Stimulated activated naive B cell treated with anti-CD40 and anti-IgM and Interleukin-4, amounts not matched to agents 10 μg/mL and 1 μg/mL and 100 μg/mL, for 72 hours (primary cell): ENCODE results near the gene ROBO2.

ENCODE experiments used
- ATAC-seq, 2 donors: fragments of 150-1000 bp; cut with Tn5 transposase; replicated peaks; 2 replicates each; pipeline ENCODE4 v1.10.0; 2021; ENCODE audit warnings: moderate library complexity in 1 of 2
- DNase-seq: peaks from one replicate; pipeline ENCODE4 v3.0.0; 2021
- H3K27ac Mint-ChIP-seq: one replicate; pipeline ENCODE4 v1.8.0; 2022; ENCODE audit warnings: mild to moderate bottlenecking, mixed read lengths
- H3K27me3 Mint-ChIP-seq, 2 donors: one replicate each; pipeline ENCODE4 v1.8.0; 2022; ENCODE audit warnings: mixed read lengths in 2 of 2
- H3K36me3 Mint-ChIP-seq, 2 donors: one replicate each; pipeline ENCODE4 v1.8.0; 2022; ENCODE audit warnings: mixed read lengths in 2 of 2, mild to moderate bottlenecking in 1 of 2
- H3K4me1 Mint-ChIP-seq, 2 donors: one replicate each; pipeline ENCODE4 v1.8.0; 2022; ENCODE audit warnings: mixed read lengths in 2 of 2, mild to moderate bottlenecking in 1 of 2
- H3K4me3 Mint-ChIP-seq, 2 donors: one replicate each; pipeline ENCODE4 v1.8.0; 2022; ENCODE audit warnings: mild to moderate bottlenecking in 2 of 2, mixed read lengths in 2 of 2, moderate library complexity in 1 of 2
- H3K9me3 Mint-ChIP-seq, 2 donors: one replicate each; pipeline ENCODE4 v1.8.0; 2022; ENCODE audit warnings: mixed read lengths in 2 of 2, mild to moderate bottlenecking in 1 of 2

Gene ROBO2

DNA sequence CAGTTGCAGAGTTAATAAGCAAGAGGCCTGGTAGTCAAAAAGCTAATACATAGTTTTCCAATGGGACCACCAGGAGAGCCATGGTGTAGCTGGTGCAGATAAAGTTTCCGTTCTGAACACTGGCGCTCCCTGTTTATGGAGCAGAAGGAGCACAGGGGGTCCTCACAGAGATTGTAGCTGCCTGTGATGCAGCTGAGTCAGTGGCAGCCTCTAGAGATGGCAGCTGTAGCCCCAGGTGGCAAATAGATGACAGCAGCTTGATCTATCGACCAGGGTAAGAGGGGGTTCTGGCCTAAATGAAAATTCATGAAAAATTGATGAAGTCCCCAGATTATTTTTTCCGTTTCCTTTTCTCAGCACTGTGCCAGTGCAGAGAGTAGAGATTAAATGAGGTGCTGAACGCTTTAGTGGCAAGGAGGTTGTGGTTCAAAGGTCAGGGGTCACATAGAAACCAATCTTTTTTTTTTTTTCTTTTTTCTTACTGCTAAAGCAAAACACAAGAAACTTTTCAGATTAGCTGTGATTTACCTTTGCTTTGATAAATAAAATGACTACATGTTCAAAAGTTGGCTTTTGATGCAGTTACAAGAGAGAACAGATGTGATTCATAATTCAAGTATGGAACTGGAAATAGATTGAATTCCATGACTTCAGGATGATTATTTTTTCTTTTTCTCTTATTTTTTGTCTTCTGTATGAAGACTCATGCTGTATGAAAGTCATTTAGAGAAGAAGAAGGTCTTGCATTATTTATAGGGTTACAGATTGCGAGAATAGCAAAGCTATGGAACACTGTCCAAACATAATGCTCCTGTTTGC lies 63.3 kb downstream of the ROBO2 start:
- H3K9me3 Mint-ChIP-seq, result peaks cover 3 to 4% of the 10 kb centered on the region in 2 donors

DNA sequence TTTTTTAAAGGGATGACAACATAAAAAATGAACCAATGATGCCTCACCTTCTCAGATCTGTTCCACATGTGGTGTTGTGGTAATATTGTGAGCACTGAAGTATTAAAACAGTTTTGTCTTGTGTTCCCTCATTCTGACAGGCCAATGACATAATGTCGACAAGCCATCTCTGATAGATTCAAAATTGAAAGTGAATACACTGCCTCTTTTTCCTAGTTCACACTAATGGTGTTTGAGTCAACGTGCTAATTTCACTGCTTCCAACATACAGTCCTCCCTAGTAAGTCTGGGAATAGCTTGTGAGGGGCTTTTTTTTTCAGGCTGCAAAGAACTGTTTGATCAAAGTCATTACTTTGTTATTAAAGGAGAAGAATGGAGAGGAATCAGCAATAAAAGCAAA lies 82.8 kb downstream of the ROBO2 start:
- Mint-ChIP-seq H3K9me3 (no peaks in the 10 kb centered on the region), H3K4me3 (no peak overlapping the region), H3K4me1 (no peaks in the 10 kb centered on the region), H3K27me3 (no peaks in the 10 kb centered on the region), H3K36me3 (no peaks in the 10 kb centered on the region), H3K27ac (no peak overlapping the region)
- no peak for DNase-seq
- no peak for ATAC-seq

More for the DNA sequence above, 63.3 kb downstream of the ROBO2 start:
- DNase-seq (no peak), ATAC-seq (no peak)
- Mint-ChIP-seq H3K27ac (no peak overlapping the region), H3K36me3 (no peaks in the 10 kb centered on the region), H3K4me3 (no peak overlapping the region), H3K4me1 (no peaks in the 10 kb centered on the region), H3K27me3 (no peaks in the 10 kb centered on the region)

DNA sequence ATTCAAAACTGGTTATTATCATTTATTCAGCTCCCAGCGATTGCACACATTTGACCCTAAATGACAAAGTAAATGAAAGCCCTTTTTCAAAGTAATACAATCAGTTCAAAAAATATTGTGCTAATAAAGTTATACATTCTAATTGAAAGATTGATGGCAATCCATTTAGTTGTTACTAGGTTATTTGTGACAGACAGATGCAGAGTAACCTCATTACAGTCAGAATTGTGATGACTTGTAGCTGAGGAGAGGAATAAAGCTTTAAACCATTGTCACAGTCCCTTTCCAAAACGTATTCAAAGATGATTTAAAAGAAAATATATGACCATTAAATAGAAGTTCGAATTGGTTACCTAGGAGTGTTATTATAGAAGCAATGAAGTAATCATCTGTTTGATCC lies 86.1 kb downstream of the ROBO2 start:
- Mint-ChIP-seq H3K9me3 (peaks cover 0 to 5% of the 10 kb centered on the region in 2 donors), H3K4me3 (no peak overlapping the region), H3K27me3 (no peaks in the 10 kb centered on the region), H3K4me1 (no peaks in the 10 kb centered on the region), H3K36me3 (no peaks in the 10 kb centered on the region), H3K27ac (no peak overlapping the region)
- DNase-seq, result no peak
- no peak for ATAC-seq

DNA sequence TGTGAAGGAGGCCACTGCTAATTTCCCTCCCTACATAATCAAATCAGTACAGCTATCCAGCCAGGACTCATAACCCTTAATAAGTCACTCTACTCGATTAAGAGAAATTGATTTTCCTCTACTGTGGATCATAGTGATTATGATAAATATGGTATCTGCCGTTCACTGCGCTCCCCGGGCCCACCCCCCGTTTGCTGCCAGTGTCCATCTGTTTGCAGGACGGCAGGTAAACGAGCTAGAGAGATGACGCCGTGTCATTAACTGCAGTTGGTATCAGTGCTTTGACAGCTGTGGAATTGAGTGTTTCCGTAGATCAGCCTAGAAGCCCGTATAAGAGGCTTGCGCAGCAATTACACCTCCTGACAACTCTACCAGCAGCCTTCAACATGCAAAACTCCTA lies 94.9 kb downstream of the ROBO2 start:
- no peak for DNase-seq
- Mint-ChIP-seq H3K27ac (no peak overlapping the region), H3K4me3 (no peak overlapping the region), H3K4me1 (no peaks in the 10 kb centered on the region), H3K9me3 (peaks cover 0 to 3% of the 10 kb centered on the region in 2 donors), H3K27me3 (no peaks in the 10 kb centered on the region), H3K36me3 (no peaks in the 10 kb centered on the region)
- ATAC-seq, result no peak

DNA sequence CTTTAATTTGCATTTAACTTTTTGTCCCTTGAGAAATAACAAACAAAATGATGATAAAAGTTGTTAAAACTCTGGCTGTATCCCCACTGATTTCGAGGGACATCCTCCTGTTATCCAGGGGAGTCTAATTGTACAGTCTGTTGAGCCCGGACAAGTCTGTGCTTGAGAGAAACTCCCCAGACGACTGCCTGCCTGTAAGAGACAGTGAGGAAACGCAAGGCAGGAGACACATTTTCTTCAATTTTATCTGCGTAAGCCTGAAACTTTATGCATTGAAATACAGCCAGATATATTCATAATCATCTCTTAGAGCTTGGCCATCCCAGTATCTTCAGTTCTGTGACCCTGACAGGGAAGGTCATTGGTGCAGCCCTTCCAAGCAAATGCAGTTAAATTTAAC lies 97.7 kb downstream of the ROBO2 start:
- H3K36me3 Mint-ChIP-seq, result no peaks in the 10 kb centered on the region
- no peak overlapping the region for H3K4me3 Mint-ChIP-seq
- no peak for ATAC-seq
- H3K9me3 Mint-ChIP-seq, result no peaks in the 10 kb centered on the region
- DNase-seq, result no peak
- H3K4me1 Mint-ChIP-seq, result no peaks in the 10 kb centered on the region
- no peaks in the 10 kb centered on the region for H3K27me3 Mint-ChIP-seq
- H3K27ac Mint-ChIP-seq, result no peak overlapping the region

DNA sequence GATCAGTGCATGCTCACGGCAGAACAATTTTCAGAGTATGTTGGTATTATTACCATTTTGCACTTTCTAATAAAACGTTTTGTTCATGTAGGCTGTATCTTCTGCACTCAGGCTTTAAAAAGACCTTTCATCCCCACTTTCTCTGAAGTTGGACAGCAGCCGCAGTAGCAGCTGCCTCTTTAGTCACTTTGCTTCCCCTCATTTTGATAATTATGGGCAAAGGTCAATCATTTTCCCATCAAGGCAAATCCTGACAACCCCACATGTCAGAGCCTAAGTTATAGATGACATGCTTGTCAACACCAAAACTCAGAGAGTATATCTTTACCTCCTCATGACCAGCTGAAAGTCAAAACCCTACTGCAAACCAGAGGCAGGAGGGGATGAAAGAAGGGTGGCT lies 99.7 kb downstream of the ROBO2 start:
- Mint-ChIP-seq H3K36me3 (no peaks in the 10 kb centered on the region), H3K27me3 (no peaks in the 10 kb centered on the region), H3K27ac (no peak overlapping the region), H3K9me3 (no peaks in the 10 kb centered on the region), H3K4me3 (no peak overlapping the region), H3K4me1 (no peaks in the 10 kb centered on the region)
- ATAC-seq (no peak), DNase-seq (no peak)

DNA sequence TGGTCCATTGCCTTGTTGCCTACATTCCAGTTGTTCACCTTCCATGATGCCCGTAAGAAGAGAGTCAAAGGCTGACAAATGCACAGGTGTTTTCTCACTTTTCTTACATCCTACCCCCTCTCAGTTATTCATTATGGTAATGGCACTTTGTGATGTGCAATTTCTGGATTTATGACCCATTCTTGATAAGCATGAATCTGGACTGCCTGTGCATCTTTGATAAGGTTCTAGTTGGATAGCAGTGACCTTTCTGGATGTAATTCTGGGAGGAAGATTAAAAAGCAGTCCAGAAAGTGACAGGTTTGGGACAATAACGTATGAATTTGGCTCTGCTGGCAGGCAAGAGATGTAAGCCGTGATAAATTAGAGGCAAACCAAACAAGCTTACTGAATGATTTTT lies 101.5 kb downstream of the ROBO2 start:
- Mint-ChIP-seq H3K4me3 (no peak overlapping the region), H3K36me3 (no peaks in the 10 kb centered on the region), H3K27ac (no peak overlapping the region), H3K9me3 (no peaks in the 10 kb centered on the region), H3K4me1 (no peaks in the 10 kb centered on the region), H3K27me3 (no peaks in the 10 kb centered on the region)
- DNase-seq (no peak), ATAC-seq (no peak)

DNA sequence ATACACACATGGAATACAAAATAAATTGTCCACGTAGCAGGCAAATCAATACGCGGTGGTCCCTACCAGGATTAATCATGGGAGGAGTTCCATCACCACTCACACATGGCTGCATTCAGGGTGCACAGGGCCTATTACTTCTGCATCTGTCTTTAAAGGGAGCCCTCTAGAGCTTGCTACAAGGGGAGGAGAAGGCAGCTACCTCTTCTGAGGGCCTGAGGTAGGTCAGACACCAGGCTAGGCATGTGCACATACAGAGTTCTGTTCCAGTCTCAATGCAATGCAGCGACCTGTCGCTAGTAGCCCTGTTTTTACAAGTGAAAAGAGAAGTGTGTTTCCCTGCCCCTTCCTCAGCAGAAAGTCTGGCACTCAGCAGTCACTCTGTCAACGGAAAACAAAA lies 102.7 kb downstream of the ROBO2 start:
- Mint-ChIP-seq H3K27me3 (no peaks in the 10 kb centered on the region), H3K4me1 (no peaks in the 10 kb centered on the region), H3K27ac (no peak overlapping the region), H3K36me3 (no peaks in the 10 kb centered on the region), H3K4me3 (no peak overlapping the region), H3K9me3 (no peaks in the 10 kb centered on the region)
- no peak for ATAC-seq
- DNase-seq, result no peak

DNA sequence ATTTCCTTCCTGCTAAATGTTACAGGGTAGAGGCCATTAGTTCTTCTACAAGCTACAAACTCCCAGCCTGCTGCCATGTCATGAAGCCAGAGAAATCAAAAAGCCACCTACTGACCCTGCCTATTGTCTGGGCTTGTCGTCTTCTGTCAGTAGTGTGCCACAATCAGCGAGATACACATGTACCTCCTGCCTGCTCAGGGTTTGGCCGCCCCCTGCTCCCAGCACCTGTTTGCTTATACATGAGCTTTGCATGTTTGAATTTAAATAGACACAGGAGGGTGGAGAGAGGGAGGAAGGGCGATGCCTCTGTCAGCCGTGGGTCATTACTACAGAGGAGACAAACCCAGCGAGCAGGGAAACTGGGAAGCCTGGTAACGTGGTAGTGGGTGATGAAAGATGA lies 106.1 kb downstream of the ROBO2 start:
- H3K9me3 Mint-ChIP-seq, result no peaks in the 10 kb centered on the region
- no peak overlapping the region for H3K27ac Mint-ChIP-seq
- DNase-seq, result no peak
- no peaks in the 10 kb centered on the region for H3K36me3 Mint-ChIP-seq
- no peak for ATAC-seq
- H3K4me3 Mint-ChIP-seq, result no peak overlapping the region
- no peaks in the 10 kb centered on the region for H3K4me1 Mint-ChIP-seq
- H3K27me3 Mint-ChIP-seq, result no peaks in the 10 kb centered on the region

DNA sequence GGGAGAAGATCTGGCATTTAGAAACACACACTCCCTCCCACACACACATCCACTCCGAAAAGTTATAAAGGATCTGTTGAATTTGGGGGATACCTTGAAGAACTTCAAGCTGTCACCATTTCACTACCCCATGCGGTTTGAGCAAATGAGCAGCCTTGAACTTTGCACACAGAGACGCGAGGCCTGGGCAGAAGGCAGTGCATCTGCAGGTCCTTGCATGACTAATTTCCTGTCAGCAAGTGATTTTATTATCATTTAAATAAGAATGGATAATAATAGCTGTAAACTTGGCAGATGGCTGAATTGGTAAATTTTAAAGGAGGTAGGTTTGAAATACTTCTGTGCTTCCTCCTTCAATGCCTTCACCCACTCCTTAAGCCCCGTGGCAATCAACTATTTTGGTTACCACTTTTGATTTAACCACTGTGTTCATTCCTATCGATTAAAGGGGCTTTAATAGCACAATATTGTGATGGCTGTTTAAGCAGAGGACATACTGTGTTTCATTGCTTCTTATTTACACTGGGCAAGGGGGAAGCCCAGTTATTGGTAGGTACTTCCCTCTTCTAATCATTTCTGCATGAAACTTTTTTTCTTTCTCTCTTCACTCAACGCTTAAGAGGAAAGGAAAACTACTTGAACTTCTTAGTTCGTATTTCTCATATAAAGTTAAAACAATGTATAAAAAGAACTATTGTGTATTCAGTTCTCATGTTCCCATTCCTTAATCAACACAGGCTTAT lies 108.1 kb downstream of the ROBO2 start:
- no peaks in the 10 kb centered on the region for H3K4me1 Mint-ChIP-seq

DNA sequence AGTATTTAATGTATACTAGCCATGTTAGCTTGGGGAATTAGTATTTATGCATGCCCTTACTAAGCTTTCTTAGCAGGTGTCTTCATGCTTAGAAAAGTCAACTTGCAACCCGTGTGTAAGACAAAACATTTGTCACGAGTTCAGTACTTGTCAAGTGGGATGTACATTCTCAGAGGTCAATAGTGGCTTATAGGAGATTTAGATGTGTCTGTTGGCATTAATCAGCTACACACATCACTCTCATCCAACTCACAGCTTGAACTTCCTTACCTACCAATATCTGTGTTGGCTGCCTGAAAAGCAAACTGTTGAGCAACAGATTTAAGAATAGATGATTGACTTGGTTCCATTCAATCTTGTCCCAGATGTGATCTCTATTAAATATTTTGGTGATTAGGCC lies 109.5 kb downstream of the ROBO2 start:
- ATAC-seq (no peak), DNase-seq (no peak)
- peaks cover 0 to 2% of the 10 kb centered on the region in 2 donors for H3K9me3 Mint-ChIP-seq
- no peaks in the 10 kb centered on the region for H3K27me3 Mint-ChIP-seq
- no peak overlapping the region for H3K27ac Mint-ChIP-seq
- H3K36me3 Mint-ChIP-seq, result no peaks in the 10 kb centered on the region
- H3K4me1 Mint-ChIP-seq, result no peaks in the 10 kb centered on the region
- H3K4me3 Mint-ChIP-seq, result no peak overlapping the region

More for the DNA sequence above, 108.1 kb downstream of the ROBO2 start:
- H3K36me3 Mint-ChIP-seq, result no peaks in the 10 kb centered on the region
- no peaks in the 10 kb centered on the region for H3K9me3 Mint-ChIP-seq
- H3K27ac Mint-ChIP-seq, result no peak overlapping the region
- ATAC-seq, result no peak
- H3K4me3 Mint-ChIP-seq, result no peak overlapping the region
- no peak for DNase-seq
- no peaks in the 10 kb centered on the region for H3K27me3 Mint-ChIP-seq

DNA sequence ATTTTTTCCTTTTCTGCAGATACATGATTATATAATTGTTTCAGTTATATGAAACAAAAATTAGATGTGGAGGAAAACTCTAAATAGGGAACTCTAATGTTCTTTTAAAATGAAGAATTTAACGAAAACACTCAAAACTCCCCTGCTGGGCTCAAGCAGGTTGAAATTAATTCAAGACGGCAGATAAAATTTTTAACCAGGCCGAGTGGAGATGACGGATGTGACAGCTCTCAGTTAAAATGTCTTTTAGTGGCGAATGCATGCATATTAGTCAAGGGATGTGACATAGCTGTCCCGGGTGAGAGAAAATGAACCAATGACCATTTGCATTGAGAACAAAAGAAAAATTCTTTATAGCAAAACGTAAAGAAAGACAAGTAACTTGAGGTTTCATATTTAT lies 110.1 kb downstream of the ROBO2 start:
- Mint-ChIP-seq H3K4me1 (no peaks in the 10 kb centered on the region), H3K27me3 (no peaks in the 10 kb centered on the region), H3K9me3 (peaks cover 0 to 2% of the 10 kb centered on the region in 2 donors), H3K4me3 (no peak overlapping the region), H3K36me3 (no peaks in the 10 kb centered on the region), H3K27ac (no peak overlapping the region)
- DNase-seq, result no peak
- ATAC-seq, result no peak

DNA sequence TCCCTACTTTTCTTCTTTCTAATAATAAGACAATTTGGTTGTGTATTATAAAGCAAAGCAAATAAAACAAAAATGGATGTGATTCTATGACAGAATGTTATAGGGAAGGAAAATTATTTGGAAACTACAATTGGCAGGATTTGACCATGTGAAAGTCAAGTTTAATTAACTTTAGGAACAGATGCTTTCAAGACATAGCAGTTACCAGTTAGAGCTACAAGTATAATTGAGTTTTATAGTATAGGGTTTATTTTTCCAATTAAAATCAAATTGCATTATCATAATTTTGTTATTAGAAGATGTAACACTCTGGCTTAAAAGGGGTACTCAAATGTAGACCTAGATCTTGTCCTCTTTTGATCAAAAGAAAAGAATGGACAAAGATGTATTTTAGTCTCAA lies 110.9 kb downstream of the ROBO2 start:
- peaks cover 0 to 3% of the 10 kb centered on the region in 2 donors for H3K9me3 Mint-ChIP-seq
- no peaks in the 10 kb centered on the region for H3K27me3 Mint-ChIP-seq
- no peak overlapping the region for H3K27ac Mint-ChIP-seq
- no peaks in the 10 kb centered on the region for H3K4me1 Mint-ChIP-seq
- H3K36me3 Mint-ChIP-seq, result no peaks in the 10 kb centered on the region
- H3K4me3 Mint-ChIP-seq, result no peak overlapping the region
- no peak for DNase-seq
- no peak for ATAC-seq

DNA sequence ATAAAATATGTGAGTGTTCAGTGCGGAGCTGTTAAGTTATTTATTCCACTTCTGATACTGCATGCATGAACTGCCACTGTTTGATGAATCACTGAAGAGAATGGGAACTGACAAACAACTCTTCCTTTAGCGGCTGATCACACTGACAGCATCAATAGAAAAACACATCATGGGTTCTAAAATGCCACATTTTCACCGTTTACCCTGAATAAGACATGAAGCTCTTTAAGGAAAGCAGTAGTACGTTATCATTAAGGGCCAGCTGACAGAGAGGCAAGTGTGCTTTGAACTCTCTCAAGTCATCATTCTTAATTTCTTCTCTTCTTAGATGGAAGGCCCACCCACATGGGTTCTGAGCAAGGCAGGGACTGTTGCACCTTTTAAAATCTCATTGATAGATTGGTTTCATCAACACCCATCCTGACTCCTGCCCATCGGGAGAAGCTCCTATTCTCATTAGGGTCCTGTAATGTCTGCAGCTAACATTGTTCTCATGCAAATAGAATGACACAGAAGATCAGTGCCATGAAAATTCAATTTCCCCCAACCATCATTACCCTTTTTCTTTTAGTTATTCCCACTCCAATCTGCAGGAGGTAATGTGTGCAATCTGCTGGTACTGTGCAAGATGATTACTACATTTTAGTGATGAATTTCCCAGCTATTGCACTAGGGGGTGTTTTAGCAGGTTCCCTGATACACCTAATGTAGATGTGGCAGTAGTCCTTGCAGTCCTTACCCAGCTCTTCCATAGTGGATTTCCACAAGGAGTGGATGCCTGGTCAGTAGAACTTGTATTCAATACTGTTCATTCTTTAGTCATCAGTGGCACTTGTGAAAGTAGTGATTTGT lies 119.1 kb downstream of the ROBO2 start:
- Mint-ChIP-seq H3K27me3 (no peaks in the 10 kb centered on the region), H3K36me3 (no peaks in the 10 kb centered on the region), H3K4me3 (no peak overlapping the region), H3K9me3 (peaks cover 0 to 1% of the 10 kb centered on the region in 2 donors), H3K4me1 (no peaks in the 10 kb centered on the region), H3K27ac (no peak overlapping the region)
- DNase-seq (no peak), ATAC-seq (no peak)
